Body of pancreas (tissue), 4 donors: ENCODE data around the gene IRF6. TPM values are rescaled to one million over a fixed set of nuclear protein-coding genes. Genes with fewer than 3 reads are reported as not detected.
A peak's percentile ranks its signal among the peaks of the same experiment; 100 is the strongest.

Source experiments
- ATAC-seq: fragments of 150-250 bp; one replicate; pipeline ENCODE4 v1.9.1; 2016
- DNase-seq, 4 donors: peaks; one replicate each; pipeline ENCODE4 v3.0.0-alpha.2; 2019
- H3K27ac ChIP-seq, 4 donors: fragments of 200-600 bp; sonication (generic); 1 replicate in 3 of 4; 2 replicates in 1 of 4; pipeline versions ENCODE4 v1.5.1 to v1.6.1; 2016 to 2019; ENCODE audit warnings: mild to moderate bottlenecking in 1 of 4, mixed read lengths in 1 of 4, moderate library complexity in 1 of 4
- H3K27me3 ChIP-seq, 2 donors: fragments of 200-600 bp; sonication (generic); one replicate each; pipeline ENCODE4 v1.6.0; 2016; ENCODE audit warnings: mild to moderate bottlenecking in 1 of 2
- H3K36me3 ChIP-seq, 2 donors: fragments of 200-600 bp; sonication (generic); replicated peaks in 1 of 2; 2 replicates each; pipeline ENCODE4 v1.5.1; 2016; ENCODE audit warnings: low read depth in 2 of 2; ENCODE audit not compliant: insufficient read depth in 1 of 2
- H3K4me1 ChIP-seq: fragments of 200-600 bp; sonication (generic); one replicate; pipeline ENCODE4 v1.6.0; 2016
- H3K4me3 ChIP-seq, 2 donors: fragments of 200-600 bp; sonication (generic); 1 replicate in 1 of 2; 2 replicates in 1 of 2; pipeline ENCODE4 v1.5.1; 2016 to 2019
- H3K9me3 ChIP-seq, 3 donors: fragments of 200-600 bp; sonication (generic); 1 replicate in 2 of 3; 2 replicates in 1 of 3; pipeline ENCODE4 v1.5.1; 2016
- CTCF ChIP-seq, 7 experiments: fragments of 450-650 bp in 4 of 7; fragments of 200-600 bp in 3 of 7; sonication (generic) in 3 of 7; IDR thresholded peaks; one replicate each; pipeline ENCODE4 v1.5.1; 2016 to 2019; ENCODE audit warnings: antibody characterized with exemption in 7 of 7
- POLR2A ChIP-seq, 3 donors: fragments of 450-650 bp; IDR thresholded peaks; one replicate each; pipeline ENCODE4 v1.6.1; 2016; ENCODE audit warnings: antibody characterized with exemption in 3 of 3, mild to moderate bottlenecking in 2 of 3
- WGBS, 2 donors: methylation state at CpG; one replicate each; pipeline ENCODE4 v1.1.5; 2017; 5-methylcytosine and 5-hydroxymethylcytosine counted together
- intact Hi-C: fragments of 100-400 bp; cut with DNase I; formaldehyde crosslinking; loops from one replicate; pipeline ENCODE4 v1.15.1; 2023
- total RNA-seq, 2 donors: library from RNA; depleted of rRNA; stranded (reverse); fragments of >200 nt; gene quantifications; one replicate each; pipeline ENCODE4 v1.1.0, GENCODE V29; 2016

IRF6 gene
- 10 to 100 TPM; 13.2 to 20.0 TPM for total RNA-seq

DNA sequence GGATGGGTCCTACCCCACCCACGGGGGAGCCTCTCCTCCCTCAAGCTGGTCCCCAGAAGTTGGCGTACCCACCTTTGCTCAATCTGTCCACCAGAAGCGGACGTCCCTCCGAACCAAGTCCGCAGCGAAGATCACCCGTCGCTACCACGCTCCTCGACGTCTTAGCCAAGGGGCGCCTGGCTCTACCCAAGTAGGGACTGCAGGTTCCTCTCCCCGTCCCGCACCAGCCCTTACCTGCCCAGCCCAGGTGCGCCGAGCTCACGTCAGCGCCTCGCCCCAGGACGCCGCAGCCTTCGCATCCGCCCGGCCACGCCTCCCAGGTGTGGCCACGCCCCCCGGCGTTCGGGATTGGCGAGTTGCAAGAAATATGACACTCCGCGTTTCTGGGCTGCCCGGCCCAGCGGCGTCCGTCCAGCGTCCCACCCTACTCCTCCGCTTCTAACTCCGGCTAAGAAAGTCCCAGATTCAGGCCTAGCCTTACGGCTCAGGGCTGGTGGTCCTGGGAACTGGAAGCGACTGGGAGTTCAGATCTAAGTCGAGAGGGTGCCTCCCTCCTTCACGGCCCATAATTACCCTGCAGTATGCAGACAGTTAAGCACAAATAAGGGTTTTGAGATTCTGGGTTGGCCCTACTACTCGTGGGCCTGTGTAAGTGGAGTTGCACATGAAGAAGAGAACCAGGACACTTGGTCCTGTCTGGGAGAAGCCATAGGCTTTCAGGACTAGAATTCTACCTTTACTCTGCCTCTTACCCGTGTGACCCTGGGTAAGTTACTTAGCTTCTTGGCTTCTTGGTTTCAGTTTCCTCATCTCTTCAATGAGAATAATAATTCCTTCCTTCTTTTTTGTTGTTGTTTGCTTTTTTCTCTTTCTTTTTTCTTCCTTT lies at the start of gene IRF6:
IRF6 (minus strand) TSS at position 268 of the 886 bp plus-strand sequence. CDS start 4,729 bp downstream, outside the sequence.
- WGBS, 2 donors = 1 to 6% methylated on average over 16 to 46 of the region's 46 CpGs
- Histone ChIP-seq H3K27ac (peak within 1 kb of the TSS; percentile 81 to 96 (median 94)), H3K4me3 (peak within 1 kb of the TSS; percentile 41 to 48), H3K9me3 (no peaks in the 10 kb centered on the region), H3K27me3 (no peaks in the 10 kb centered on the region), H3K36me3 (no peaks in the 10 kb centered on the region), H3K4me1 (peaks cover 43% of the 10 kb centered on the region)
- no peak for TF ChIP-seq CTCF (IDR thresholded peaks at IDR 0.05)
- peak; percentile 98 to 99 (median 99) for TF ChIP-seq POLR2A (IDR thresholded peaks at IDR 0.05)
- DNase-seq (peak; percentile 97 to 98 (median 98)), ATAC-seq (peak; percentile 94)
- intact Hi-C loops = no loop called here

GRCh38 chr1:209855623-209856022 lies 49.7 kb upstream of the IRF6 start:
- no peak for TF ChIP-seq CTCF (IDR thresholded peaks at IDR 0.05)
- no peak for TF ChIP-seq POLR2A (IDR thresholded peaks at IDR 0.05)
- 58 to 79% methylated on average over 3 to 5 of the region's 5 CpGs for WGBS, 2 donors
- H3K4me3 ChIP-seq = no peak overlapping the region
- intact Hi-C loops = loop anchor here (5.0 kb wide), 1 partner anchor 137 kb away; no protein-coding TSS in a partner anchor
- no peaks in the 10 kb centered on the region for H3K4me1 ChIP-seq
- no peak for ATAC-seq
- H3K27me3 ChIP-seq = no peaks in the 10 kb centered on the region
- peaks cover 0 to 19% of the 10 kb centered on the region in 2 donors for H3K36me3 ChIP-seq
- DNase-seq = no peak
- no peak overlapping the region for H3K27ac ChIP-seq
- no peaks in the 10 kb centered on the region for H3K9me3 ChIP-seq

DNA sequence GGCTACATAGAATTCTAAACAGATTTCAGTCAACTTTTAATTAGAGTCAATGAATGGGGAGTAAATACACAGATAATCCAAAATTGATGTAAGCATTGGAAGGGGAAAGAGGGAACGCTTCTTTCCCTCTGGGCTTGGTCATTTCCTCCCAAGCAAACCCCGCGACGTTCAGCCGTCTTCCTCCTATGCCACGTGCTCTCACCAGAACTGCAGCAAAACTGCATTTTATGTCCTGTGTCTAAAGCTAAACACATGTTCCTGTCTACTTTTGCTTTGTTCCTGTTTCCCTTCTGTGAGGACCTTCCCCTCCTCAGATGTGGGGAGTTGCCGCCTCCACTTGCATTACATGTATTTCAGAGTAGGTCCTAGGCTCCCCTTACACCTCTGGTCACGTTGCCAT lies 49.1 kb upstream of the IRF6 start:
- no peaks in the 10 kb centered on the region for H3K4me1 ChIP-seq
- intact Hi-C loops = loop anchor here (5.0 kb wide), 1 partner anchor 137 kb away; no protein-coding TSS in a partner anchor
- 59 to 79% methylated on average over 8 of the region's 8 CpGs for WGBS, 2 donors
- H3K27me3 ChIP-seq = no peaks in the 10 kb centered on the region
- no peak for ATAC-seq
- peaks cover 0 to 19% of the 10 kb centered on the region in 2 donors for H3K36me3 ChIP-seq
- H3K9me3 ChIP-seq = no peaks in the 10 kb centered on the region
- no peak overlapping the region for H3K27ac ChIP-seq
- no peak for TF ChIP-seq CTCF (IDR thresholded peaks at IDR 0.05)
- DNase-seq = no peak
- H3K4me3 ChIP-seq = no peak overlapping the region

DNA sequence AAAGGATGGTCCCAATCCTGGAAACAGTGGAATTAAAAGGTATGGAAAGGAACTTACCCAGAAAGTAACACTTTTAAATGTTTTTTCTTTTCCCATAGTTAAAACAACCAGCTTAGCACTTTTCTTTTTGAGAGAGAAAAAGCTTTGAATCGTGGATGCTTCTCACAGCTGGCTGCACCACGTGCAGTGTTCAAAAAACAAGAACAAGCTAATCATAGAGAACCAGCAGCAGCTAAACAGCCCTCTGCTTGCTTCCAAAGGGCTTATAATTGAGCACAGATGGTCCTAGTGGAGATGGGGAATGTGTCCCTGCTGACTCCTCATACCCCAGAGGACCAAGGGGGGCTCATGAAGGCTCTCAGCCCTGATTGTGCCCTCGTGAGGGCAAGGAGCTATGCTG lies 48.3 kb upstream of the IRF6 start:
- no peak for ATAC-seq
- Histone ChIP-seq H3K4me3 (no peak overlapping the region), H3K9me3 (no peaks in the 10 kb centered on the region), H3K27me3 (no peaks in the 10 kb centered on the region), H3K4me1 (no peaks in the 10 kb centered on the region), H3K27ac (no peak overlapping the region), H3K36me3 (peaks cover 0 to 19% of the 10 kb centered on the region in 2 donors)
- DNase-seq = no peak
- 83 to 92% methylated on average over 3 of the region's 3 CpGs for WGBS, 2 donors
- TF ChIP-seq POLR2A (IDR thresholded peaks at IDR 0.05) (no peak), CTCF (IDR thresholded peaks at IDR 0.05) (no peak)
- intact Hi-C loops = no loop called here
